AG10803 (cell line): ENCODE results near the gene PKP1.

ENCODE experiments used
- DNase-seq: peaks from one replicate; pipeline ENCODE4 v3.0.0; 2010; ENCODE audit warnings: low read depth
- H3K4me3 ChIP-seq: 2 replicates; pipeline ENCODE4 v1.5.1; 2011; ENCODE audit warnings: mild to moderate bottlenecking, low read length, control low read depth
- TF ChIP-seq, protein P1 (sequence below): conservative IDR thresholded peaks from 2 replicates; pipeline ENCODE4 v1.5.1; 2011; ENCODE audit warnings: mild to moderate bottlenecking, low read length, control low read depth, inconsistent platforms

PKP1 gene

DNA sequence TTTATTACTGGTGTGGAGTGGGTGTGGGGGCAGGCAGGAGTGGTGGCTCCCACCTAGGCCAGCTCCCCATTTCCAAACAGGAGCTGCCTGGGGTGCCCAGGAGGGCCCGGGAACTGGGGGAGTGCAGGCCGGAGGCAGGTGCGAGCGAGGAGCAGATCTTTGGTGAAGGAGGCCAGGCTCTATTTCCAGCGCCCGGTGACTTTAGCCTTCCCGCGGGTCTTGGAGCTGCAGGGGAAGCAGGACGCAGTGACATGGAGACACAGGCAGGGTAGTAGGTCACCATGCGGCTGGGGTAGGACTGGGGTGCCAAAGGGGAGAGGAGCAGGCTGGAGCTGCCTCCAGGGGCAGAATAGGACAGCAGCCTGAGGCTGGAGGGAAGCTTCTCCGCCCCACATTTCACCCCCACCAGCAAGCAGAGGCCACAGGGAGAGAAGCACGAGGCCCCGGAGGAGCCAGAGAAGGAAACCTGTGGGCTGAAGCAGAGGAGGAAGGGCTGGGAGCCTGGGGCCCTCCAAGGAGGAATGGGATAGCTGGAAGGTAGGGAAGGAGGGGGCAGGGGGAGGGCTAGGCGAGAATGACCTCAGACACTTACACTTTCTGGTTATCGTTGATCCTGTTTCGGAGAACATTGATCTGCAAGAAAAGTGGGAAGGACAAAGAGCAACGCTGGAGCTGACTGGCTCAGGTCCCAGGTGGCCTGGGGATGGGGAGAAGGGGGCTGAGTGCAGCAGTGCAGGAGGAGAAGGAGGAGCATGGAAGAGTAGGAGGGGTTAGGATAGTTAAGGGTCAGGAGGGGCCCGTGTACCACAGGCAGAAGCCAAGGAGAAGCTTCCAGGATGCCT is 75.9 kb downstream of the PKP1 start:
- TF ChIP-seq, protein P1, sequence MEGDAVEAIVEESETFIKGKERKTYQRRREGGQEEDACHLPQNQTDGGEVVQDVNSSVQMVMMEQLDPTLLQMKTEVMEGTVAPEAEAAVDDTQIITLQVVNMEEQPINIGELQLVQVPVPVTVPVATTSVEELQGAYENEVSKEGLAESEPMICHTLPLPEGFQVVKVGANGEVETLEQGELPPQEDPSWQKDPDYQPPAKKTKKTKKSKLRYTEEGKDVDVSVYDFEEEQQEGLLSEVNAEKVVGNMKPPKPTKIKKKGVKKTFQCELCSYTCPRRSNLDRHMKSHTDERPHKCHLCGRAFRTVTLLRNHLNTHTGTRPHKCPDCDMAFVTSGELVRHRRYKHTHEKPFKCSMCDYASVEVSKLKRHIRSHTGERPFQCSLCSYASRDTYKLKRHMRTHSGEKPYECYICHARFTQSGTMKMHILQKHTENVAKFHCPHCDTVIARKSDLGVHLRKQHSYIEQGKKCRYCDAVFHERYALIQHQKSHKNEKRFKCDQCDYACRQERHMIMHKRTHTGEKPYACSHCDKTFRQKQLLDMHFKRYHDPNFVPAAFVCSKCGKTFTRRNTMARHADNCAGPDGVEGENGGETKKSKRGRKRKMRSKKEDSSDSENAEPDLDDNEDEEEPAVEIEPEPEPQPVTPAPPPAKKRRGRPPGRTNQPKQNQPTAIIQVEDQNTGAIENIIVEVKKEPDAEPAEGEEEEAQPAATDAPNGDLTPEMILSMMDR: no peak
- no peak for DNase-seq
- no peak overlapping the region for H3K4me3 ChIP-seq

DNA sequence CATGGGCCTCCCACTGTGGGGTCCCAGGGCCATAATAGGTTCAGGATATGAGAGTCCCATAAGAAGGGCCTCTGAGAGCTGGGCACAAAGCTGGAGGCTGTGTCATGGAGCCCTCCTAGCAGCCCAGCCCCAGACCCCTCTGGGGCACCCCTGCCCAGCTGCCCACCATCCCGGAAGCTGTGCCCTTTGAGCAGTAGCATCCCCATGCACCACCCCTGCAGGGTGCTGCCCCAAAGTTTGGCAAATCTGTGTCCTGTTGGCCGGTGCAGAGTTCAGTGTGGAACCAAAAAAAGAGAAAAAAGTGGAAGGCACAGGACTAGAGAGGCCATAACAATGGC is 76.5 kb downstream of the PKP1 start:
- no peak for DNase-seq
- TF ChIP-seq, protein P1: no peak

GRCh38 chr1:201360486-201360885 is 77.2 kb downstream of the PKP1 start:
- H3K4me3 ChIP-seq: no peak overlapping the region
- no peak for DNase-seq
- TF ChIP-seq, protein P1: no peak

More for the DNA sequence above, 76.5 kb downstream of the PKP1 start:
- no peak overlapping the region for H3K4me3 ChIP-seq

- TF ChIP-seq, protein P1: no peak
- no peak overlapping the region for H3K4me3 ChIP-seq
- DNase-seq: no peak
Observed at GRCh38 chr1:201360901-201361651, 77.8 kb downstream of the PKP1 start.

DNA sequence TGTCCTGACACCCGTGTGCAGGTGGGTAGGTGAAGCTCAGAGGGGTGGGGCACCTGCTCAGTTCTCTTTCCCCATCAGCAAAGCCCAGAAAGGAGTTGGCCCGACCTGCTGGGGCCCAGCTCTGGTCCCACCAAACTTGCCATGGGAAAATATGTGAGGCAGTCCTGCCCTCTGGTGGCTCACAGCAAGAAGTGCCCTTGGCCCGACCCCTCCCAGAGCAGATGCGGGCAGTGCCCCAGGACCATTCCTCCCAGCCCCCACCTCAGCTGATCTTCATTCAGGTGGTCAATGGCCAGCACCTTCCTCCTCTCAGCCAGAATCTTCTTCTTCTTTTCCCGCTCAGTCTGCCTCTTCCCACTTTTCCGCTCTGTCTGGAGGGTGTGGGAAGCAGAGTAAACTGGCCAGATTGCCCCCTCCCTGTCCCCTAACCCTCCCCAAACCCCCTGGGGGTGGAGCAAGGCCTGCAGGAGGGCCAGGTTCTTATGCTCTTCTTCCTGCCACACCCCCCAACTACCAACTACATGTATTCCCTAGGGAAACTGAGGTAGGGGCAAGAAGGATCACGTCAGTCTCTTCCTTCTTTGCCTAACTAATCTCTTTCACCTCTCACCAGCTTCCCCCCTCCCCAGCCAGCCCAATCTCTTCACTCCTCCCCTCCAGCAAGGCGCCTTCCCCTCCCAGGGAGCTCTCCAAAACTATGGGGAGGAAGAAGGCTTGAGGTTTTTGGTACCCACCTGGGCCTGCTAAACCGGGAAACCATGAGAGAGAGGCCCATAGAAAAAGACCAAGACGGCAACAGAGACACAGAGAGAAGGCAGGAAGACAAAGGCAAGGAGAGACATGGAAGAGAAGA is 78.6 kb downstream of the PKP1 start:
- DNase-seq: peak; percentile 25
- H3K4me3 ChIP-seq: no peak overlapping the region
- TF ChIP-seq, protein P1: peak; percentile 81

DNA sequence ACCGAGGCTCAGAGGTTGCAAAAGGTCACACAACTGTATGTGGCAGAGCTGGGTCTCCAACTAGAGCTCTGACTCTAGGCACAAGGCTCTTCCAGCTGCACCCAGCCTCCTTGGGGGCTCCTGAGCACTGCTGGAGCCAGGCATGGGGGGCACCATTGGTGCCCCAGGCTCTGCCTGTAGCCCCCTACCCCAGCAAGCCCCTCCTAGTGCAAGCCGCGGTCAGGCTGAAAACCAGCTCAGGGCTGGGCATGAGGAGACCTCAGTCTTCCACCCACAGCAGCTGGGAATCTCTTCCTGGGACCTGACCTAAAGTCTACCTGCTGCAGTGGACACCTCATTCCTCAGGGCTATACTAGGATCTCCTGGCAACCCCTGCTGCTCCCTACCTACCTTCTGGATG is 79.6 kb downstream of the PKP1 start:
- no peak for DNase-seq
- H3K4me3 ChIP-seq: no peak overlapping the region
- TF ChIP-seq, protein P1: no peak
